ENCODE data around the gene GRAMD1A. TPM values are rescaled to one million over a fixed set of nuclear protein-coding genes. Genes with fewer than 3 reads are reported as not detected.

GRAMD1A gene
- total RNA-seq, 1 experiment from 2014 or later: 125 TPM

DNA sequence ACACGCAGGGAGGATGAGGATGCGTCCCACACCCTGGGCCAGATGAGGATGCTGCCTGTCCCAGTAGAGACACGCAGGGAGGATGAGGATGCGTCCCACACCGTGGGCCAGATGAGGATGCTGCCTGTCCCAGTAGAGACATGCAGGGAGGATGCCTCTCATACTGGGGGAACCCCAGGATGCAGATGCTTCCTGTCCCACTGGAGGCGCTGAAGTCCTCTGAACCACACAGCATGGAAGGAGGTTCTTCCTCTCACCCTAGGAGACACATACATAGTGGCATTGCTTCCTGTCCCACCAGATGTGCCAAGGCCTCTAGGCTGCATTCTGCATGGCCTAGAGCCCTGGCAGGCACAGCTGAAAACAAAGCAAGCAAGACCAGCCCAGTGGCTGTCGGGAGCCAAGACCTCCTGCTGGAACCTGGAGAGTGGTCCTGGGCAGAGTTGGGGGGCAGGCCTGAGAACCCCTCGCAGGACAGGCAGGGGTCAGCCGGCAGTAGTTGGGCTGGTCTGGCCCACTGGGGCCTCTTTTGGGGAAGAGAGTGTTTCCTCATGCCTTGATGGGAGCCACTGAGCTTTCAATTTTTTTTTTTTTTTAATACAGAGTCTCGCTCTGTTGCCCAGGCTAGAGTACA lies 45.7 kb downstream of the GRAMD1A start:
- peak; percentile 73 for DNase-seq
- Histone ChIP-seq H3K4ac (ENCODE audit: low read depth, low read length) (no peak overlapping the region), H3K4me2 (ENCODE audit: insufficient read depth, insufficient read length, low read length) (no peak overlapping the region), H3K14ac (ENCODE audit: insufficient read depth, low read length) (no peak overlapping the region), H4K8ac (replicated peaks; ENCODE audit: insufficient read length, low read depth, low read length) (no peak overlapping the region), H2BK15ac (ENCODE audit: low read depth, low read length) (no peak overlapping the region), H3K4me1 (ENCODE audit: insufficient read depth, low read length) (peaks cover 5% of the 10 kb centered on the region; the same call in 1 of the 2 replicates), H2BK120ac (ENCODE audit: low read depth, low read length, poor library complexity, severe bottlenecking) (no peak overlapping the region), H3K23me2 (ENCODE audit: insufficient read length, low read depth, low read length, poor library complexity, severe bottlenecking) (peaks cover 10% of the 10 kb centered on the region), H3K79me1 (ENCODE audit: insufficient read depth, low read depth, low read length, poor library complexity, severe bottlenecking) (no peaks in the 10 kb centered on the region), H3K18ac (ENCODE audit: insufficient read length, low read depth, low read length) (no peak overlapping the region), H3K27ac (ENCODE audit: insufficient read length, low read depth, low read length) (no peak overlapping the region), H4K20me1 (ENCODE audit: control insufficient read depth, insufficient read depth, insufficient read length) (peaks cover 4% of the 10 kb centered on the region), H3K27me3 (ENCODE audit: insufficient read depth, low read length) (no peaks in the 10 kb centered on the region), H3K23ac (ENCODE audit: insufficient read length, low read depth, low read length) (no peak overlapping the region), H2AK5ac (ENCODE audit: insufficient read length, low read length) (no peak overlapping the region), H4K91ac (ENCODE audit: insufficient read length, low read depth, low read length) (no peak overlapping the region), H3K79me2 (ENCODE audit: insufficient read depth, low read length) (no peaks in the 10 kb centered on the region), H3K9me3 (ENCODE audit: control insufficient read depth, low read depth, low read length) (no peaks in the 10 kb centered on the region), H2AFZ (ENCODE audit: low read length) (no peak overlapping the region), H2BK20ac (ENCODE audit: low read depth, low read length, poor library complexity, severe bottlenecking) (no peak overlapping the region), H3K56ac (ENCODE audit: insufficient read length, low read depth, low read length) (no peak overlapping the region), H2BK5ac (ENCODE audit: insufficient read length, low read length) (no peak overlapping the region), H2BK12ac (ENCODE audit: insufficient read length, low read depth, low read length) (no peak overlapping the region), H3K9ac (ENCODE audit: extremely low read depth, insufficient read length, low read length) (no peak overlapping the region), H3T11ph (ENCODE audit: low read length) (no peak overlapping the region), H4K5ac (ENCODE audit: insufficient read length, low read depth, low read length) (no peak overlapping the region)
- no CpG with 5 or more reads among the region's 10 CpGs for WGBS (ENCODE audit: extremely low coverage, insufficient read length, low lambda C conversion rate)
- Mint-ChIP-seq H3K4me1 (peaks cover 35 to 43% of the 10 kb centered on the region in 2 experiments), H3K27me3 (ENCODE audit: low read depth) (peaks cover 2% of the 10 kb centered on the region), H3K4me3 (no peak overlapping the region), H3K36me3 (ENCODE audit: insufficient read depth in 1 of 3, low read depth in 3 of 3) (peaks cover 4 to 6% (median 5%) of the 10 kb centered on the region in 3 experiments; a peak in 5 of 7 replicates), H3K27ac (peak overlapping the region in 2 of 3 experiments; percentile 75 to 91; a peak in 2 of 7 replicates), H3K9me3 (no peaks in the 10 kb centered on the region)
- TF ChIP-seq, protein P1, sequence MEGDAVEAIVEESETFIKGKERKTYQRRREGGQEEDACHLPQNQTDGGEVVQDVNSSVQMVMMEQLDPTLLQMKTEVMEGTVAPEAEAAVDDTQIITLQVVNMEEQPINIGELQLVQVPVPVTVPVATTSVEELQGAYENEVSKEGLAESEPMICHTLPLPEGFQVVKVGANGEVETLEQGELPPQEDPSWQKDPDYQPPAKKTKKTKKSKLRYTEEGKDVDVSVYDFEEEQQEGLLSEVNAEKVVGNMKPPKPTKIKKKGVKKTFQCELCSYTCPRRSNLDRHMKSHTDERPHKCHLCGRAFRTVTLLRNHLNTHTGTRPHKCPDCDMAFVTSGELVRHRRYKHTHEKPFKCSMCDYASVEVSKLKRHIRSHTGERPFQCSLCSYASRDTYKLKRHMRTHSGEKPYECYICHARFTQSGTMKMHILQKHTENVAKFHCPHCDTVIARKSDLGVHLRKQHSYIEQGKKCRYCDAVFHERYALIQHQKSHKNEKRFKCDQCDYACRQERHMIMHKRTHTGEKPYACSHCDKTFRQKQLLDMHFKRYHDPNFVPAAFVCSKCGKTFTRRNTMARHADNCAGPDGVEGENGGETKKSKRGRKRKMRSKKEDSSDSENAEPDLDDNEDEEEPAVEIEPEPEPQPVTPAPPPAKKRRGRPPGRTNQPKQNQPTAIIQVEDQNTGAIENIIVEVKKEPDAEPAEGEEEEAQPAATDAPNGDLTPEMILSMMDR (conservative IDR thresholded peaks at IDR 0.05): peak; percentile 59
